Measurements from ENCODE around the gene NFYB.

- TF ChIP-seq TCF7L2 (IDR thresholded peaks at IDR 0.05; ENCODE audit: low read depth, low read length), result no peak
- TF ChIP-seq CTCF (IDR thresholded peaks at IDR 0.05), result no peak
- no peak for TF ChIP-seq POLR2AphosphoS5 (IDR thresholded peaks at IDR 0.05; ENCODE audit: low read depth, low read length)
Observed at GRCh38 chr12:104122298-104122697, 15.7 kb downstream of the NFYB start.

All from Panc1 (cell line).